Stimulated activated CD8-positive, alpha-beta memory T cell treated with anti-CD3 and anti-CD28 coated beads, Interleukin-15, amount 100 ng/mL, for 48 hours (primary cell): Measurements from ENCODE around the gene RBL2.
"Not testable (repeated sequence)": the region's sequence is repeated elsewhere in the genome, so short reads cannot be mapped to it uniquely, and the experiment has no call there.

ENCODE experiments used
- DNase-seq, 2 donors: peaks; one replicate each; pipeline ENCODE4 v3.0.0-alpha.2; 2020; ENCODE audit warnings: low read depth in 2 of 2

RBL2 gene, protein sequence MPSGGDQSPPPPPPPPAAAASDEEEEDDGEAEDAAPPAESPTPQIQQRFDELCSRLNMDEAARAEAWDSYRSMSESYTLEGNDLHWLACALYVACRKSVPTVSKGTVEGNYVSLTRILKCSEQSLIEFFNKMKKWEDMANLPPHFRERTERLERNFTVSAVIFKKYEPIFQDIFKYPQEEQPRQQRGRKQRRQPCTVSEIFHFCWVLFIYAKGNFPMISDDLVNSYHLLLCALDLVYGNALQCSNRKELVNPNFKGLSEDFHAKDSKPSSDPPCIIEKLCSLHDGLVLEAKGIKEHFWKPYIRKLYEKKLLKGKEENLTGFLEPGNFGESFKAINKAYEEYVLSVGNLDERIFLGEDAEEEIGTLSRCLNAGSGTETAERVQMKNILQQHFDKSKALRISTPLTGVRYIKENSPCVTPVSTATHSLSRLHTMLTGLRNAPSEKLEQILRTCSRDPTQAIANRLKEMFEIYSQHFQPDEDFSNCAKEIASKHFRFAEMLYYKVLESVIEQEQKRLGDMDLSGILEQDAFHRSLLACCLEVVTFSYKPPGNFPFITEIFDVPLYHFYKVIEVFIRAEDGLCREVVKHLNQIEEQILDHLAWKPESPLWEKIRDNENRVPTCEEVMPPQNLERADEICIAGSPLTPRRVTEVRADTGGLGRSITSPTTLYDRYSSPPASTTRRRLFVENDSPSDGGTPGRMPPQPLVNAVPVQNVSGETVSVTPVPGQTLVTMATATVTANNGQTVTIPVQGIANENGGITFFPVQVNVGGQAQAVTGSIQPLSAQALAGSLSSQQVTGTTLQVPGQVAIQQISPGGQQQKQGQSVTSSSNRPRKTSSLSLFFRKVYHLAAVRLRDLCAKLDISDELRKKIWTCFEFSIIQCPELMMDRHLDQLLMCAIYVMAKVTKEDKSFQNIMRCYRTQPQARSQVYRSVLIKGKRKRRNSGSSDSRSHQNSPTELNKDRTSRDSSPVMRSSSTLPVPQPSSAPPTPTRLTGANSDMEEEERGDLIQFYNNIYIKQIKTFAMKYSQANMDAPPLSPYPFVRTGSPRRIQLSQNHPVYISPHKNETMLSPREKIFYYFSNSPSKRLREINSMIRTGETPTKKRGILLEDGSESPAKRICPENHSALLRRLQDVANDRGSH

DNA sequence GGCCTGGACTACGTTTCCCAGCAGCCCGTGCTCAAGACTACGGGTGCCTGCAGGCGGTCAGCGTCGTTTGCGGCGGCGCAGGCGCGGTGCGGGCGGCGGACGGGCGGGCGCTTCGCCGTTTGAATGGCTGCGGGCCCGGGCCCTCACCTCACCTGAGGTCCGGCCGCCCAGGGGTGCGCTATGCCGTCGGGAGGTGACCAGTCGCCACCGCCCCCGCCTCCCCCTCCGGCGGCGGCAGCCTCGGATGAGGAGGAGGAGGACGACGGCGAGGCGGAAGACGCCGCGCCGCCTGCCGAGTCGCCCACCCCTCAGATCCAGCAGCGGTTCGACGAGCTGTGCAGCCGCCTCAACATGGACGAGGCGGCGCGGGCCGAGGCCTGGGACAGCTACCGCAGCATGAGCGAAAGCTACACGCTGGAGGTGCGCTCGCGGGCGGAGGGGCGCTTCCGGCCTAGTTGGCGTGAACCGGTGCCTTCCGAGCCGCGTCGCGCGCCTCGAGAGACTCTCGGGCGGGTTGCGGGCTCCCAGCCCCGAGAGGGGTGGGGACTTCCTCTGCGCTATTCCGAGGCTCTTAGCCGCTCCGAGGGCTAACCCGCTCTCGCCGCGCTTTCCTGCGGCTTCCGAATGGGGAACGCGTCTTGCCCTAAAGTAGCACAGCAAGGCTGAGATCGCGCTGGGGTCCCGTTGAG lies at the start of gene RBL2:
TSS of gene RBL2 (plus strand) at position 95 of the 689 bp plus-strand sequence. CDS start at position 181, 86 bp downstream.
- DNase-seq, result peak; percentile 77

DNA sequence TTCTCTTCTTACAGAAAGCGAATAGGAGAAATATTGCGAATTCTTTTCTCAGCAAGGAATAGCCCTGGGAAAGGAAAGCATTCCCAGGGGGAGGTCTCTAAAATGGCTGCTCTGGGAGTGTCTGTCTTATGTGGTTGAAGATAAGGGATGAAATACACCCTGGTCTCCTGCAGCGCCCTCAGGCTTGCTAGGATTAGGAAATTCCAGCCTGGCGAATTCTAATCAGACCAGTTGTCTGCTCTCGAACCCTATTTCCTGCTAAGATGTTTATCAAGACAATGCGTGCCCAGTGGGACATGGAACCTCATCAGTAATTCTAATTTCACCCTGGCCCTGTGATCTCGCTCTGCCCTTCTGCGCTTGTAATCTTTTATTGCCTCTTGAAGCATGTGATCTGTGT lies 49.7 kb upstream of the RBL2 start:
- not testable (repeated sequence) for DNase-seq

- no peak for DNase-seq
These were observed 29.3 kb upstream of the RBL2 start for GRCh38 chr16:53404959-53405358.

DNA sequence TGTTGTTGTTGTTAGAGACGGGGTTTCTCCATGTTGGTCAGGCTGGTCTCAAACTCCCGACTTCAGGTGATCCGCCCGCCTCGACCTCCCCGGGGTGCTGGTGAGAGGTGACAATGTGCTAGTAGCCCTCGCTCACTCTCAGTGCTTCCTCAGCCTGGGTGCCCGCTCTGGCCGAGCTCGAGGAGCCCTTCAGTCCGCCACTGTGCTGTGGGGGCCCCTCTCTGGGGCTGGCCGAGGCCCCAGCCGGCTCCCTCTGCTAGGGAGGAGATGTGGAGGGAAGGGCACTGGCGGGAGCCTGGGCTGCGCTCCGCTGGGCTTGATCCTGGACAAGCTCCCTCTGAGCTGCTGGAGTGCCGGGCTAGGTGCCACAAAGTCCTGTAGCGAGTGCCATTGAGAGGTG lies 21.7 kb upstream of the RBL2 start:
- no peak for DNase-seq

DNA sequence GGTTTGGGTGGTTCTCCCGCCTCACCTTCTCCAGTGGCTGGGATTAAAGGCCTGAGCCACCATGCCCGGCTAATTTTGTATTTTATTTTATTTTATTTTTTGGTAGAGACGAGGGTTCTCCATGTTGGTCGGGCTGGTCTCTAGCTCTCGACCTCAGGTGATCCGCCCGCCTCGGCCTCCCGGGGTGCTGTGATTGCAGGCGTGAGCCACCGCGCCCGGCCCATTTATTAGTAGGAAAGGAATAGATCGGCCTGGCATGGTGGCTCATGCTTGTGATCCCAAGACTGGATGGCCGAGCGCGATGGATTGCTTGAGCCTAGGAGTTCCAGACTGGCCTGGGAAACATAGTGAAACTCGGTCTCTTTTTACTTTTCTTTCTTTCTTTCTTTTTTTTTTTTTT lies 20.4 kb upstream of the RBL2 start:
- DNase-seq, result no peak

DNA sequence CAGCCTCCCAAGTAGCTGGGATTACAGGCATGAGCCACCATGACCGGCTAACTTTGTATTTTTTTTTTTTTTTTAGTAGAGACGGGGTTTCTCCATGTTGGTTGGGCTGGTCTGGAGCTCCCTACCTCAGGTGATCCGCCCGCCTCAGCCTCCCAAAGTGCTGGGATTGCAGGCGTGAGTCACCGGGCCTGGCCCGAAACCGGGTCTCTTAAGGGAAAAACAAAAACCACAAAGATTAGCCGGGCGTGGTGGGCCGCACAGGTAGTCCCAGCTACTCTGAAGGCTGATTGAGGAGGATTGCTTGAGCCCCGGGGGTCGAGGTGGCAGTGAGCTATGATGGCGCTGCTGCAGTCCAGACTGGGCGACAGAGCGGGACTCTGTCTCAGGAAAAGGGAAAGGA lies 19.9 kb upstream of the RBL2 start:
- DNase-seq, result no peak

DNA sequence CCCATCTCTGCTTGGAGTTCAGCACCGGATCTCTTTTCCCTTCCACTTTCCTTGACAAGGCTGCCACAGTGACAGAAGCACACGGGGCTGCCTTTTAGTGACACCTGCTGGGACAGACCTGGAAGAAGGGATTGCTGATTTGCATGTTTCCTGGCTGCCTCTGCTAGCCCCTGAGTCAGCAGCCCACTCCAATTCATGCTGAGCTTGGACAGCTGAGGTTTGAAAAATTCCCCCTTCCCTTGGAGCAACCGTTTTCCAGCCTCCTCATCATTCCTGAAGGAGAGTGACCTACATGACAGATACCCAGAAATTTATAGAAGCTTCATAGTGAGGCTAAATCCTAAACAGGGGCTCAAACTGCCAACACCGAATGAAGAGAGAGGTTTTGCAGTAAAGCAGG lies 18.8 kb upstream of the RBL2 start:
- DNase-seq, result no peak

DNA sequence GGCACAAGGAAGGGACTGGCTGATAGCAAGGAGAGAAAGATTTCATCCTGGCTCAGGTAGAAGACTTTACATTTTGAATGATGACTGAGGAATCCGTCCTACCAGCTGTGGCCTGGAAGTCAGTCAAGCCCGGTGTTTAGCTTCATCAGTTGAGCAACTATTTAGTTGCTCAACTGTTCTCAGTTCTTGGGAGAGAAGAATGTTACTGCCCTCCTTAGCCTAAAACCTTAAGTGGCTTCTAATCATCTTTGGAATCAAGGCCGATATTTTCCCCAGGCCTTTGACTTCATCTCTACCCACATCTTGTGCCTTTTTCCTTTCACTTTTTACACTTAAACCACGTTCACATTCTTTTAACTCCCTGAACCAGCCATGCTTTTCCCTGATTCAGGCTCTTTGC lies 17.3 kb upstream of the RBL2 start:
- no peak for DNase-seq

- DNase-seq, result no peak
These were observed 16.3 kb upstream of the RBL2 start for GRCh38 chr16:53417976-53418375.

- not testable (repeated sequence) for DNase-seq
These were observed 14.9 kb upstream of the RBL2 start for GRCh38 chr16:53419383-53419709.

DNA sequence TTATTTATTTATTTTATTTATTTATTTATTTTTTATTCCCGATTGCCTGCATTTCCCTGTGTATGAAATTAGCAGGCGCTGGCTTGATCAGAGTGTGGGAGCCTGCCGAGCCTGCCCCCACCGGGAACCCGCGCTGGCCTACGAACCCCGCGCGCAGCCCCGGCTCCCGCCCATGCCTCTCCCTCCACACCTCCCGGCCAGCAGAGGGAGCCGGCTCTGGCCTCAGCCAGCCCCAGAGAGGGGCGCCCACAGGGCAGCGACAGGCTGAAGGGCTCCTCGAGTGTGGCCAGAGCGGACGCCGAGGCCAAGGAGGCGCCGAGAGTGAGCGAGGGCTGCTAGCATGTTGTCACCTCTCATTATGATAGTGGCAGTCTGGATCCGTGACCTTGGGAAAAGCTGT lies 13.0 kb upstream of the RBL2 start:
- DNase-seq, result no peak

DNA sequence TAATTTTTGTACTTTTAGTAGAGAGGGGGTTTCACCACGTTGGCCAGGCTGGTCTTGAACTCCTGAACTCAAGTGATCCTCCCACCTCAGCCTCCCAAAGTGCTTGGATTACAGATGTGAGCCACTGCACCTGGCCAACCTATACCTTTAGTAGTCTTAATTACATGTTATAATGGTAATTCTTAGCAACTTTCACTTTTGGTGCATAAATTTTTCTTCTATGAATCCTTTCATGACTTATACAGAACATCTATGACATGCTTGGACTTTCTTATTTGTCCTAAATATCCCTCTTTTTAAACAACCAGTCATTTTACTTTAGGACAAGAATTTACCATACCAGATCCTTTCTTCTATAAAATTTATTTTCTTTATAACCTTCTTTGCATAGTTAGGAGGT lies 10.3 kb upstream of the RBL2 start:
- DNase-seq, result not testable (repeated sequence)

- no peak for DNase-seq
These were observed 5.6 kb upstream of the RBL2 start for GRCh38 chr16:53428681-53429080.

DNA sequence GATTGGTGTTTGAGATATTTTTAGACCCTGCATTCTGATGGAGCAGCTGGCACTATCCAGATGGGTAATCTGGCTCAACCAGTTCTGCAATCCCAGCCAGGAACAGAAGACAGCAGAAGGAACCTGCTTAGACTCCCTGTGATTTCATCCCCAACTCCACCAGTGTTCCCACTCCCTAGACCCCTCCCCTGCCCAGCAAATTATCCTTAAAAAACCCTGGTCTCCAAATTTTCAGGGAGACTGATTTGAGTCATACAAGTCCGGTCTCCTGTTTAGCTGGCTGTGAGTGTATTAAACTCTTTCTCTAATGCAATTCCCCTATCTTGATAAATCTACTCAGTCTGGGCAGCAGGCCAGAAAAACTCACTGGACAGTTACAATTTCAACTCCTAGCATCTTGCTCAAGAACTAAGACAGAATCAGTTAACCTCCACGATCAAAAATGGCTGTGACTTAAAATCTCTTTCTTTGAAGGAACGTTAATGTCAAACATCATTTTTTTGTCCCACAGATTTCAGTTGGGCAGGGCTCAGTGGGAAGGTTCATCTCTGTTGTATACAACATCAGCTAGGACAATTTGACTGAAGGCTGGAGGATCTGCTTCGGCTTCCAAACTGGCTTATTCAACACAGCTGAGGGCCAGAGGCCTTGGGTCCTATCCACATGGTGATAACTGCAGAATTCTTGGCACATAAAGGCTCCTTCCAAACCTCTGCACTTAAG lies 4.9 kb upstream of the RBL2 start:
- DNase-seq, result no peak

DNA sequence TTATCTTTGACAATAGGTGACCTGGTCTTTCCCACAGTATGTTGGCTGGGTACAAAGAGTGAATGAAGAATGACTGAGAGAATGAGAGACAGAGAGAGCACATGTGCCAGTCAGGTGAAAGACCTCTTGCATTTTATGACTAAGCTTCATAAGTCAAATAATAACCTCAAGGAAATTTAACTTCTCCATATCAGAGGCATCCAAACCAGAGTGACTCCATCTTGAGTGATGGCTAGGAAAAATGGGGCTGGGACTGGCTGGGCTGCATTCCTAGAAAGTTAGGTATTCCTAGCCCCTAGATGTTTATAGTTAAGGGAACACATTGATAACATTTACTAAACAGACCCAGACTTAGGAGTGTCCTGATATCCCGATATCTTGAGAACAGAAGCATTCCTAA lies 3.9 kb upstream of the RBL2 start:
- DNase-seq, result no peak

DNA sequence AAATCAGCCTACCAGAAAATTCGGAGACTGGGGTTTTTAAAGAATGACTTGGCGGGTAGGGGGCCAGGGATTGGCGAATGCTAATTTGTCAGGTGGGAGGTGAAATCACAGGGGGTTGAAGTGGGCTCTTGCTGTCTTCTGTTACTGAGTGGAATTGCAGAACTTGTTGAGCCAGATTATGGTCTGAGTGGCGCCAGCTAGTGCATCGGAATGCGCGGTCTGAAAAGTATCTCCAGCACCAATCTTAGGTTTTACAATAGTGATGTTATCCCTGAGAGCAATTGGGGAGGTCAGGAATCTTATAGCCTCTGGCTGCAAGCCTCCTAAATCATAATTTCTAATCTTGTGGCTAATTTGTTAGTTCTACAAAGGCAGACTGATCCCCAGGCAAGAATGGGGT lies 762 bp upstream of the RBL2 start:
- DNase-seq, result no peak

DNA sequence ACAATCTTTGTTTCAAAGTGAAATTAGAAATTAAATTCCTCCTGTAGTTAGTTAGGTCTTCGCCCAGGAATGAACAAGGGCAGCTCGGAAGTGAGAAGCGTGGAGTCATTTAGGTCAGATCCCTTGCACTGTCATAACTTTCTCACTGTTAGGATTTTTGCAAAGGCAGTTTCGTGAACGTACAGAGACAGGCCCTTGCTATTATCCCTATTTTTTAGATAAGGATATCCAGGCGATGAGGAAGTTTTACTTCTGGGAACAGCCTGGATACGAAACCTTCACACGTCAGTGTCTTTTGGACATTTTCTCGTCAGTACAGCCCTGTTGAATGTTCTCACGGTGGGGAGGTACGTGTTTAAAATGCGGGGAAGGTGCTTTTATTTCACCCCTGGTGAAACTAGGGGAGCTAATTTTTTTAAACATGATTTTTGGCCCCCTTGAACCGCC lies 318 bp upstream of the RBL2 start:
- no peak for DNase-seq

- DNase-seq, result peak; percentile 19 to 28
These were observed 906 bp downstream of the RBL2 start for GRCh38 chr16:53435066-53435688.

GRCh38 chr16:53440125-53440524 lies 5.9 kb downstream of the RBL2 start:
- no peak for DNase-seq

GRCh38 chr16:53445534-53445933 lies 11.3 kb downstream of the RBL2 start:
- no peak for DNase-seq

- no peak for DNase-seq
These were observed 11.8 kb downstream of the RBL2 start for GRCh38 chr16:53446090-53446489.
